Measurements from ENCODE around the gene GRIN3B. TPM values are rescaled to one million over a fixed set of nuclear protein-coding genes. Genes with fewer than 3 reads are reported as not detected.

Gene GRIN3B
- total RNA-seq, 1 experiment from 2014 or later, result 0.11 TPM

DNA sequence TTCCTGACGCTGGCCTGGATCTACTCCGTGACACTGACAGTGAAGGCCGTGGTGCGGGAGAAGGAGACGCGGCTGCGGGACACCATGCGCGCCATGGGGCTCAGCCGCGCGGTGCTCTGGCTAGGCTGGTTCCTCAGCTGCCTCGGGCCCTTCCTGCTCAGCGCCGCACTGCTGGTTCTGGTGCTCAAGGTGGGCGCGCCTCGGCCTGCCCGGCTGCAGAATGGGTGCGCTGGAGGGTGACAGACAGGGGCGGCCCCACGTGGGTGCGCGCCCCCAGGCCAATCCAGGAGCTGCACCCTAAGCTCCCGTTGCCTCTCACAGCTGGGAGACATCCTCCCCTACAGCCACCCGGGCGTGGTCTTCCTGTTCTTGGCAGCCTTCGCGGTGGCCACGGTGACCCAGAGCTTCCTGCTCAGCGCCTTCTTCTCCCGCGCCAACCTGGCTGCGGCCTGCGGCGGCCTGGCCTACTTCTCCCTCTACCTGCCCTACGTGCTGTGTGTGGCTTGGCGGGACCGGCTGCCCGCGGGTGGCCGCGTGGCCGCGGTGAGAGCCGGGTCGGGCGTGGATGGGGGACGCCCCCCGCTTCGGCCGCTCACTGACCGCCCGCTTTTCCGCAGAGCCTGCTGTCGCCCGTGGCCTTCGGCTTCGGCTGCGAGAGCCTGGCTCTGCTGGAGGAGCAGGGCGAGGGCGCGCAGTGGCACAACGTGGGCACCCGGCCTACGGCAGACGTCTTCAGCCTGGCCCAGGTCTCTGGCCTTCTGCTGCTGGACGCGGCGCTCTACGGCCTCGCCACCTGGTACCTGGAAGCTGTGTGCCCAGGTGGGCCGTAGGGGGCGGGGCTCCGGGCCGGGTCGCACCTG lies 46.8 kb downstream of the GRIN3B start:
- H3K27me3 ChIP-seq (ENCODE audit: insufficient read depth, low read depth), result no peaks in the 10 kb centered on the region
- no peak for DNase-seq
- no peaks in the 10 kb centered on the region for H3K79me2 ChIP-seq (ENCODE audit: low read depth)
- ChIA-PET POLR2A (ENCODE audit: unreplicated experiment) (no interaction called here), CTCF (no interaction called here)
- H3F3A ChIP-seq (ENCODE audit: insufficient read depth, low read depth), result peaks cover 20% of the 10 kb centered on the region
- H3K36me3 ChIP-seq (ENCODE audit: low read depth), result no peaks in the 10 kb centered on the region
- no peak overlapping the region for H2AFZ ChIP-seq
- no TSS peak for BruUV-seq (replicated peaks)
- H3K4me3 ChIP-seq, result no peak overlapping the region
- H3K27ac ChIP-seq, result no peak overlapping the region
- no peaks in the 10 kb centered on the region for H4K20me1 ChIP-seq (ENCODE audit: insufficient read depth)
- intact Hi-C loops (cut with micrococcal nuclease; ENCODE audit: unreplicated experiment), result no loop called here
- H3K9me3 ChIP-seq (ENCODE audit: insufficient read depth, low read depth), result no peaks in the 10 kb centered on the region
- no peaks in the 10 kb centered on the region for H3K9me2 ChIP-seq (ENCODE audit: insufficient read depth)
- no peak for TF ChIP-seq CTCF (conservative IDR thresholded peaks at IDR 0.05)
- TF ChIP-seq EZH2 (IDR thresholded peaks at IDR 0.05; ENCODE audit: low read depth), result no peak
- no peaks in the 10 kb centered on the region for H3K4me1 ChIP-seq (replicated peaks; ENCODE audit: insufficient read depth)
- H3K4me2 ChIP-seq, result no peak overlapping the region

DNA sequence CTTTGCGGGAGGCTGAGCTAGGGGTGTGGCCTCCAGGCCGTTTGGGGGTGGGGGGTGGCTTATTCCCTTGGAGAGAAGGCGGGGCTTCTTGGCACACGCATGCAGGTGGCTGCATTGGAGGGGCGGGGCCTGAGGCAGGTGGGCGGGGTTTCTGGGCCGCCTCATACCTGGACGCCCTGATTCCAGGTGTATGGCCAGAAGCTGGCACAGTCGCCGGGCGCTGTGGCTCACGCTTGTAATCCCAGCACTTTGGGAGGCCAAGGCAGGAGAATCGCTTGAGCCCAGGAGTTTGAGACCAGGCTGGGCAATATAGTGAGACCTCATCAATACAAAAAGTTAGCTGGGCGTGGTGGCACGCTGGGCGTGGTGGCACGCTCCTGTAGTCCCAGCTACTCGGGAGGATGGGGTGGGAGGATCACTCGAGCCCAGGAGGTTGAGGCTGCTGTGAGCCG lies 47.5 kb downstream of the GRIN3B start:
- DNase-seq, result no peak
- Histone ChIP-seq H2AFZ (no peak overlapping the region), H3K4me2 (no peak overlapping the region), H3F3A (ENCODE audit: insufficient read depth, low read depth) (peaks cover 20% of the 10 kb centered on the region), H3K27me3 (ENCODE audit: insufficient read depth, low read depth) (no peaks in the 10 kb centered on the region), H3K79me2 (ENCODE audit: low read depth) (no peaks in the 10 kb centered on the region), H4K20me1 (ENCODE audit: insufficient read depth) (no peaks in the 10 kb centered on the region), H3K36me3 (ENCODE audit: low read depth) (no peaks in the 10 kb centered on the region), H3K4me1 (replicated peaks; ENCODE audit: insufficient read depth) (no peaks in the 10 kb centered on the region), H3K9me3 (ENCODE audit: insufficient read depth, low read depth) (no peaks in the 10 kb centered on the region), H3K27ac (no peak overlapping the region), H3K4me3 (no peak overlapping the region), H3K9me2 (ENCODE audit: insufficient read depth) (no peaks in the 10 kb centered on the region)
- BruUV-seq (replicated peaks), result no TSS peak
- TF ChIP-seq CTCF (conservative IDR thresholded peaks at IDR 0.05), result no peak
- TF ChIP-seq EZH2 (IDR thresholded peaks at IDR 0.05; ENCODE audit: low read depth), result no peak
- intact Hi-C loops (cut with micrococcal nuclease; ENCODE audit: unreplicated experiment), result no loop called here
- CTCF ChIA-PET, result no interaction called here
- POLR2A ChIA-PET (ENCODE audit: unreplicated experiment), result interaction anchor here (0.5 to 0.6 kb wide), 2 partner anchors 57 to 64 kb away, joined by 7 to 14 read pairs; no protein-coding TSS in a partner anchor

GRCh38 chr19:1049106-1049505 lies 48.9 kb downstream of the GRIN3B start:
- ChIA-PET CTCF (no interaction called here), POLR2A (ENCODE audit: unreplicated experiment) (no interaction called here)
- Histone ChIP-seq H3K79me2 (ENCODE audit: low read depth) (no peaks in the 10 kb centered on the region), H3K36me3 (ENCODE audit: low read depth) (no peaks in the 10 kb centered on the region), H3K27me3 (ENCODE audit: insufficient read depth, low read depth) (no peaks in the 10 kb centered on the region), H3K4me2 (no peak overlapping the region), H3K4me3 (no peak overlapping the region), H3F3A (ENCODE audit: insufficient read depth, low read depth) (peaks cover 19% of the 10 kb centered on the region), H2AFZ (no peak overlapping the region), H3K9me3 (ENCODE audit: insufficient read depth, low read depth) (no peaks in the 10 kb centered on the region), H3K9me2 (ENCODE audit: insufficient read depth) (no peaks in the 10 kb centered on the region), H3K4me1 (replicated peaks; ENCODE audit: insufficient read depth) (no peaks in the 10 kb centered on the region), H4K20me1 (ENCODE audit: insufficient read depth) (no peaks in the 10 kb centered on the region), H3K27ac (no peak overlapping the region)
- no peak for DNase-seq
- BruUV-seq (replicated peaks), result no TSS peak
- intact Hi-C loops (cut with micrococcal nuclease; ENCODE audit: unreplicated experiment), result no loop called here
- no peak for TF ChIP-seq CTCF (conservative IDR thresholded peaks at IDR 0.05)
- TF ChIP-seq EZH2 (IDR thresholded peaks at IDR 0.05; ENCODE audit: low read depth), result no peak

Data from PC-9 (cell line).